ENCODE results near the gene AOPEP. TPM values are rescaled to one million over a fixed set of nuclear protein-coding genes. Genes with fewer than 3 reads are reported as not detected.

The AOPEP gene
- total RNA-seq, 1 donor from 2014 or later: 48.0 TPM

DNA sequence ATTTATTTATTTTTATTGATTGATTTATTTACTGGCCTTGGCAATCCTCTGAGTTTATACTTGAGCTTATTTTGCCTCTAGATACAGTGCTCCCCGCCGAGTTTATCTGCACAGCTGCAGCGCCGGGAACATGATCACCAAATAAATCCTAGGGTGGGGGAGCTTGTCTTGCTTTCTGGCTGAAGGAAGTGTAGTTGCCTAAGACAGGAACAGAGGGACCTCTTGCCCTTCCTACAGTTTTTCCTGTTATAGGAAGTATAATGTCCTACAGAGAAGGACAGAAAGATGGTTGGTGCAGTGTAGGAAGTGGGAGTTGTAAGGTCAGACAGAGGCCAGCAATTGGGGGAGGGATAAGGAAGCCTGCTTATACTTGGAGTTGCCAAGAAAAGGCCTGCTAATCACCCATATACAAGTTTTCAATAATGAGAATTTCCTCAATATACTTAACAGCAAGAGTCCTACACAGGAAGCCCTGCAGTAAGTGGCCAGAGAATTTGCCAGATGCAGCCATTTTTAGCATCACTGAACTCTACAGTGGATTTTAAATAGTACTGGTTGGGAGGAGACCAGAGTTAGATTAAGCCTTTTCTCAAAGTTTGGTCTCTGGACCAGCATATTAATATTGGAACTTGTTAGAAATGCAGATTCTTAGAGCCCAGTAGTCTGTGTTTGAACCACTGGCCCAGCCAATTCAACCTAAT lies 7.7 kb downstream of the AOPEP start:
- H3K4me1 ChIP-seq (ENCODE audit: control insufficient read depth in 3 of 3, insufficient read depth in 3 of 3, low read length in 3 of 3): peaks cover 8 to 11% (median 9%) of the 10 kb centered on the region in 3 donors
- H3K9me3 ChIP-seq (ENCODE audit: control insufficient read depth in 3 of 3, low read length in 3 of 3): no peaks in the 10 kb centered on the region
- no peak overlapping the region for H3K27ac ChIP-seq (ENCODE audit: low read depth, low read length)
- H3K9ac ChIP-seq (ENCODE audit: low read depth in 1 of 3, low read length in 3 of 3): no peak overlapping the region
- H3K4me3 ChIP-seq (ENCODE audit: low read length in 3 of 3): no peak overlapping the region
- H3K36me3 ChIP-seq (ENCODE audit: control insufficient read depth in 3 of 3, insufficient read depth in 3 of 3, low read length in 3 of 3): no peaks in the 10 kb centered on the region
- no peaks in the 10 kb centered on the region for H3K27me3 ChIP-seq (ENCODE audit: control insufficient read depth in 3 of 3, insufficient read depth in 3 of 3, low read length in 3 of 3)

DNA sequence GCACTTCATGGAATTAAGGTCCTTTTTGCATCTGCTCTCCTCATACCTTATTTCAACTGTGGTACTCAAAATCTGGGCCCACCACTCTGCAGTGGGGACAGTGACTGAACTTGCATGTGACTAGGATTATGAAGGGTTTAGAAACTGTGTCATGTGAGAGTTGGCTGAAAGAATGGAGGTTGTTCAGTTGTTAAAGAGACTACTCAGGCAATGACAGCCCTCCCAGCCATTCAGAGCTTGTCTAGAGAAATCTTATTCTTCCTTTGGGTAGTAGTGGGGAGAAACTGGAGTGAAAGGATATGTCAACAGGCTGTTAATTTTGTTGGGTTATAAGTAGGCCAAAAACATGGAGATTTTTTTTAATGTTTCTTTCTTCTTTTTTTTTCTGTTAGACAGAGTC lies 10.3 kb downstream of the AOPEP start:
- Histone ChIP-seq H3K9ac (ENCODE audit: low read depth in 1 of 3, low read length in 3 of 3) (no peak overlapping the region), H3K4me3 (ENCODE audit: low read length in 3 of 3) (no peak overlapping the region), H3K36me3 (ENCODE audit: control insufficient read depth in 3 of 3, insufficient read depth in 3 of 3, low read length in 3 of 3) (no peaks in the 10 kb centered on the region), H3K27ac (ENCODE audit: low read depth, low read length) (no peak overlapping the region), H3K9me3 (ENCODE audit: control insufficient read depth in 3 of 3, low read length in 3 of 3) (no peaks in the 10 kb centered on the region), H3K4me1 (ENCODE audit: control insufficient read depth in 3 of 3, insufficient read depth in 3 of 3, low read length in 3 of 3) (peaks cover 8 to 13% (median 9%) of the 10 kb centered on the region in 3 donors), H3K27me3 (ENCODE audit: control insufficient read depth in 3 of 3, insufficient read depth in 3 of 3, low read length in 3 of 3) (no peaks in the 10 kb centered on the region)

DNA sequence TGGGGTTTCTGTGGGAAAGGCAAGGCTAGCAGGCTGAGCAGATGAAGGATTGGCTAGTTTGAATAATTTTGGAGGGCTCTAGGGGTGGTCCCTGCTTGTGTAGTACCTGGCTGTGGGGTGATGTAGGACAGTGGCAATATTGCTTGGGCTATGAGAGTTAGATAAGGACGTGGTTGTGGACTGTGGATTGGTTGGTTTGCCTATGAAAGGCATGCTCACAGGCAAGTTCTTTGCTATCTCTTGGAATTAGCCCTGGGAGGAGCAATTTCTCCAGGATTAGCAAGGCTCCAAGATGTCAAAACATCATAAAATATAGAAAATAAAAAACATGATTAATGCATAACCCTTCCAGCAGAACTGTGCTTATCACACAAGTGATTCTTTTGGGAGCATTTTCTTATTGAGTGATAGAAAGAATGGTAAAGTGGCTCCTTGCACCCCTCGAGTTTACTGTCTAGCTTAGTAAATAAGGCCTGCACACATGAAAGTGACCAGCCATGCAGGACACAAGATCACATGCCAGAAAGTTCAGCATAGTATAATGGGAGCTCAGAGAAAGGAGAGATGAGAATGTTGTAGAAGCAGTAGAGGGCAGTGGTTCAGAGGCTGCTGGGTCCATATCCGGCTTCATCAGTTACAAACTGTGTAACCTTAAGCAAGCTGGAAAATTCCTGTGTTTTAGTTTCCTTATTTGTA lies 13.8 kb downstream of the AOPEP start:
- Histone ChIP-seq H3K4me1 (ENCODE audit: control insufficient read depth in 3 of 3, insufficient read depth in 3 of 3, low read length in 3 of 3) (peaks cover 0 to 5% (median 0%) of the 10 kb centered on the region in 3 donors), H3K9ac (ENCODE audit: low read depth in 1 of 3, low read length in 3 of 3) (no peak overlapping the region), H3K27me3 (ENCODE audit: control insufficient read depth in 3 of 3, insufficient read depth in 3 of 3, low read length in 3 of 3) (no peaks in the 10 kb centered on the region), H3K36me3 (ENCODE audit: control insufficient read depth in 3 of 3, insufficient read depth in 3 of 3, low read length in 3 of 3) (no peaks in the 10 kb centered on the region), H3K9me3 (ENCODE audit: control insufficient read depth in 3 of 3, low read length in 3 of 3) (no peaks in the 10 kb centered on the region), H3K4me3 (ENCODE audit: low read length in 3 of 3) (no peak overlapping the region), H3K27ac (ENCODE audit: low read depth, low read length) (no peak overlapping the region)

DNA sequence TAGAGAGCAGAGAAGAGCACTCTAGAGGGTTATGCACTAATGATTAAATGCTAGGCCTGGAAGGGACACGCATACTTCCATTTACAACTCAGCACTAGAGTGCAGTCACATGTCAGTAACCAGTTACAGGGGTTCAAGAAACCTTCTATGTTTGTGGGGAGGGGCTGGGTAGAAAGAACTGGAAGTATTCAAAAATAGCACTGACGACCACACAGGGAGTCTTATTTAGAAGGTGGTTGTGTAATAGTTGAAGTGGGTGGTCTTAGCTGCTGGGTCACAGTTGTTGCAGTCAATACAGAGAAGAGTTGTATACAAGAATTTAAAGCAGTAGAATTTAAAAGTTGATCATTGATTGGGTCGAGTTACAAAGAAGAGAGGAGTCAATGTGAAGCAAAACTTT lies 15.4 kb downstream of the AOPEP start:
- Histone ChIP-seq H3K36me3 (ENCODE audit: control insufficient read depth in 3 of 3, insufficient read depth in 3 of 3, low read length in 3 of 3) (no peaks in the 10 kb centered on the region), H3K27ac (ENCODE audit: low read depth, low read length) (no peak overlapping the region), H3K4me3 (ENCODE audit: low read length in 3 of 3) (no peak overlapping the region), H3K27me3 (ENCODE audit: control insufficient read depth in 3 of 3, insufficient read depth in 3 of 3, low read length in 3 of 3) (no peaks in the 10 kb centered on the region), H3K9me3 (ENCODE audit: control insufficient read depth in 3 of 3, low read length in 3 of 3) (no peaks in the 10 kb centered on the region), H3K9ac (ENCODE audit: low read depth in 1 of 3, low read length in 3 of 3) (no peak overlapping the region), H3K4me1 (ENCODE audit: control insufficient read depth in 3 of 3, insufficient read depth in 3 of 3, low read length in 3 of 3) (peaks cover 0 to 2% (median 0%) of the 10 kb centered on the region in 3 donors)

DNA sequence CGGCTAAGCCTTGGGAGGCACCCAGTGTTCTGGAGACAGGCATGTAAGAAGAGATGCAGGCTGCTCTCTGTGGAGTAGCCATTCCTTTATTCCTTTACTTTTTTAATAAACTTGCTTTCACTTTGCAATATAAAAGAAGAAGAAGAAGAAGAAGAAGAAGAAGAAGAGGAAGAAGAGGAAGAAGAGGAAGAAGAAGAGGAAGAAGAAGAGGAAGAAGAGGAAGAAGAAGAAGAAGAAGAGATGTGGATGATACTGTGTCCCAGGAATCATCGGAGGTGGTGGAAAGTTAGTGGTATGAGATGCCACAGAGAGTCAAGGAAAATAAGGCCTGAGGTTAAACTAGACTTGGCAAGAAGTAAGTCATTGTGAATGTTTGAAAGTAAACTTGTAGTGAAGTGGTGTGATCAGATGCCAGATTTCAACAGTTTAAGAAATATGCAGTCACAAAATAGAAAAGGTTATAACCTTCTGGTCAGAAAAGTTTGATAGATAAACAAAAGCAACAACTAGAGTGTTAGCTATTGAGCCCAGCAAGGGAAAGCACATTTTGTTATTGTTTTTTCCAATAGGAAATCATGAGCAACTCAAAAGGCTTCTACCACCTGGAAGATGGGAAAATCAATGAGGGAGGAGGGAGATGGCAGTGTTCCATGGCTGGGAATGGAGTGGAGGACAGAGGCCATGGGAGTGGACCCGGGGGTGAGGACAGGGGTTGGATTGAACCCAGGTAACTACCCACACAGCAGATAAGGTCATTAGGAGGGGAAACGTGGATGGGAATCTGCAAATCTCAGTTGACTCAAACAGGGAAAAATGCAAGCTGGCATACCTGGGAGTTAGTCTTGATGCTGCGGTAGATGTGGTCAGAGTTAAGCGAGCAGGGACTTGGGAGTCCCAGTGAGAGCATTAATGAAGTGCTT lies 16.8 kb downstream of the AOPEP start:
- no peak overlapping the region for H3K9ac ChIP-seq (ENCODE audit: low read depth in 1 of 3, low read length in 3 of 3)
- no peak overlapping the region for H3K4me3 ChIP-seq (ENCODE audit: low read length in 3 of 3)
- no peaks in the 10 kb centered on the region for H3K9me3 ChIP-seq (ENCODE audit: control insufficient read depth in 3 of 3, low read length in 3 of 3)
- H3K27me3 ChIP-seq (ENCODE audit: control insufficient read depth in 3 of 3, insufficient read depth in 3 of 3, low read length in 3 of 3): no peaks in the 10 kb centered on the region
- no peaks in the 10 kb centered on the region for H3K36me3 ChIP-seq (ENCODE audit: control insufficient read depth in 3 of 3, insufficient read depth in 3 of 3, low read length in 3 of 3)
- H3K27ac ChIP-seq (ENCODE audit: low read depth, low read length): no peak overlapping the region
- peaks cover 0 to 2% (median 0%) of the 10 kb centered on the region in 3 donors for H3K4me1 ChIP-seq (ENCODE audit: control insufficient read depth in 3 of 3, insufficient read depth in 3 of 3, low read length in 3 of 3)

DNA sequence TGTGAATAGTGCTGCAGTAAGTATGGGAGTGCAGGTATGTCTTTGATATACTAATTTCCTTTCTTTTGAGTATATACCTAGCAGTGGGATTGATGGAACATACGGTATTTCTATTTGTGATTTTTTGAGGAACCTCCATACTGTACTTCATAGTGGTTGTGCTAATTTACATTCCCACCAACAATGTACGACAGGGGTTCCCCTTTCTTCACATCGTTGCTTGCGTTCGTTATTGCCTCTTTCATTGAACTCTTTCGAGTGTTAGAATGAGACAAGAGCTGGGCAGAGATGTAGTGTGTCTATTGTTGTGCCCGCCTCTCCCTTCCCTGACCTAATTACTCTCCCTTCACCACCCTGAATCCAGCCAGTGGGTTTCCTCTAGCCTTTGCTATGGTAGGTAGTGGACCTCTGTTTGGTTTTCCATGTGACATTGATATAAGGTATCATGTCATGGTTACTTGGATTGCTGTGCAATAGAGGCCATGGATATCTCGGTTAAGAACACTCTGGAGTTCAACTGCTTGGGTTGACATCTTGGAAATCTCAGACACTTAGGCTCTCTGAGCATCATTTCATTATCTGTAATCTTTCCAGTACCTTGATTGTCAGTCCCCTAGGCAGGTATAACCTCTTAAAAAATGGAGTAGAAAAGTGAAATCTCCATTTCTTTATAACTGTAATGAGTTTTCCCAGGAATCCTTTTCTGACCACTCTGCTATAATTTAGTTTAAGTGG lies 19.5 kb downstream of the AOPEP start:
- Histone ChIP-seq H3K4me1 (ENCODE audit: control insufficient read depth in 3 of 3, insufficient read depth in 3 of 3, low read length in 3 of 3) (no peaks in the 10 kb centered on the region), H3K36me3 (ENCODE audit: control insufficient read depth in 3 of 3, insufficient read depth in 3 of 3, low read length in 3 of 3) (peaks cover 0 to 2% (median 0%) of the 10 kb centered on the region in 3 donors), H3K9ac (ENCODE audit: low read depth in 1 of 3, low read length in 3 of 3) (no peak overlapping the region), H3K9me3 (ENCODE audit: control insufficient read depth in 3 of 3, low read length in 3 of 3) (peaks cover 0 to 3% (median 0%) of the 10 kb centered on the region in 3 donors), H3K27ac (ENCODE audit: low read depth, low read length) (no peak overlapping the region), H3K4me3 (ENCODE audit: low read length in 3 of 3) (no peak overlapping the region), H3K27me3 (ENCODE audit: control insufficient read depth in 3 of 3, insufficient read depth in 3 of 3, low read length in 3 of 3) (no peaks in the 10 kb centered on the region)

DNA sequence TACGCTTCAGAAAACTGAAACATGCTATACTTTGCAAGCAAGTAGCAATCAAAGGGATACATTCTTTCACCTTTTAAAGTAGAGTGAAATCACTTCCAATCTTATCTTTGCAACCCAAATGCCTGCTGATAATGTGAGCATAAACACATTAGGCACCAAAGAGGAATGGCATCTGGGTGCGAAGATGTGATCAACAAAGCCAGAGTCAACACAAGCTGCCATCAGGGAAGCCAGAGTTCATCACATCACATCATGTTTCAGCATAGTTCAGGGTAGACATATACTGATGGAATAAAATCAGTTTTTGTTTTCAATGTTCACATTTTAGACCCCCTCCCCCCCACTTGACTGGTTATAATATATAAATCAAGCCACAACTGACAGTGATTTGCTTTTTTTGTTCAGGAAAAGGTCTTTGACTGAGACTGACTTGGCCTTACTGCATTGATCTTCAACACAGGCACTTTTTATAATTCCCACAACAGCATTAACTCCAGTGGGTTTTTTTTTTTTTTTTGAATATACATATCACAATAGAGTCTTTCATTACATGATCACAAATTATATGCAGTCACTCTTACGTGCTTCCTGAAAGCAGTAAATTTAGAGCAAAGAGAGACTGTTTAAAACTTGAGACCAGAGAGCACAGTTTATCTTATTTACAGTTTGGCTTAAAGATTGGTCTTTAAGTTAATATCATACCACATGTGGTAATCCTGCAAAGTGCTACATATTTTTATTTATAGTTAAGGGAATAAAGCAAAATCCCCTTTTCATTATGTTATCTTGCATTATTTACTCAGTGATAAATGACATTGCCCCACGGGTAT lies 20.3 kb downstream of the AOPEP start:
- Histone ChIP-seq H3K27me3 (ENCODE audit: control insufficient read depth in 3 of 3, insufficient read depth in 3 of 3, low read length in 3 of 3) (no peaks in the 10 kb centered on the region), H3K4me1 (ENCODE audit: control insufficient read depth in 3 of 3, insufficient read depth in 3 of 3, low read length in 3 of 3) (no peaks in the 10 kb centered on the region), H3K4me3 (ENCODE audit: low read length in 3 of 3) (no peak overlapping the region), H3K9ac (ENCODE audit: low read depth in 1 of 3, low read length in 3 of 3) (no peak overlapping the region), H3K36me3 (ENCODE audit: control insufficient read depth in 3 of 3, insufficient read depth in 3 of 3, low read length in 3 of 3) (peaks cover 0 to 2% (median 0%) of the 10 kb centered on the region in 3 donors), H3K27ac (ENCODE audit: low read depth, low read length) (no peak overlapping the region), H3K9me3 (ENCODE audit: control insufficient read depth in 3 of 3, low read length in 3 of 3) (peaks cover 0 to 3% (median 0%) of the 10 kb centered on the region in 3 donors)

DNA sequence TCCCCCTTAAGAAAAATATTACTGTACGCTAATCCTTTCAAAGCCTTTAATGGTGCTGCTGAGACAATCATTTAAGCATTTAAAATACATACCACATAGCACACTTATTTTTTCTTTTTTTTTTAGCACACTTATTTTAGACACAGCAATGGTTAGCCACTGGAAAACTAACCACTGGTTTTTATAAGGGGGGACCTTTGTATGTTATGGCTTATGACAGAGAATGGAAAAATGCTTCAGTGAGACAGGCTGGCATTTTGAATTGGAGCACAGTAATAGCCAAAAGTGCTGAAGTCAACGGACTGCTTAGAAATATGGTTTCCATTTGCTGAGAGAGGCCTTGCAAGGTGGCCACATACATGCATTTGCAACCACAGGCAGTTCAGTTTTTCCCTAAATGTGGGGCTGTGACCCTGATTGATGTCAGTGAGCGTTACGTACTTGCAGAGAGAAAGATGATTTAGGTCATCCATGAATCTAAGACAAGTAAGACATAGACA lies 28.5 kb downstream of the AOPEP start:
- peaks cover 0 to under 1% (median 0%) of the 10 kb centered on the region in 3 donors for H3K9me3 ChIP-seq (ENCODE audit: control insufficient read depth in 3 of 3, low read length in 3 of 3)
- no peak overlapping the region for H3K4me3 ChIP-seq (ENCODE audit: low read length in 3 of 3)
- H3K27ac ChIP-seq (ENCODE audit: low read depth, low read length): no peak overlapping the region
- H3K9ac ChIP-seq (ENCODE audit: low read depth in 1 of 3, low read length in 3 of 3): no peak overlapping the region
- H3K4me1 ChIP-seq (ENCODE audit: control insufficient read depth in 3 of 3, insufficient read depth in 3 of 3, low read length in 3 of 3): no peaks in the 10 kb centered on the region
- no peaks in the 10 kb centered on the region for H3K27me3 ChIP-seq (ENCODE audit: control insufficient read depth in 3 of 3, insufficient read depth in 3 of 3, low read length in 3 of 3)
- H3K36me3 ChIP-seq (ENCODE audit: control insufficient read depth in 3 of 3, insufficient read depth in 3 of 3, low read length in 3 of 3): peaks cover 2 to 3% (median 3%) of the 10 kb centered on the region in 3 donors

DNA sequence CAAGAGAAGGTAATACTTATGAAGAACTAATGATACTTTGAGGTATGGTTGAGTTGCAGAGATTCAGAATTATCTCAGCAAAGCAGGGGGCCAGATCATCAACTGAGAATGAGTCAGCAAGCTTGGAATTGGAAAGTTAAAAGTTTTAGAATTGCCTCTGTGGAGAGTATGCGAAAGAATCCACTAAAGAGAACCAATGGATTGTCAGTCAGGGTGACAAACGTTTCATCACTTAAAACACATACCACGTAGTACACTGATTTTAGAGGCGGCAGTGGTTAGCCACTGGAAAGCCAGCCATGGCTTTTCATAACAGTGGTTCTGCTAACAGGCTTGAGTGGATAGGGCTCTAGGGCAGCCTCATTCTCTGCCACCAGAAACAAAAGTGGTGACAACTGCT lies 30.7 kb downstream of the AOPEP start:
- Histone ChIP-seq H3K9me3 (ENCODE audit: control insufficient read depth in 3 of 3, low read length in 3 of 3) (no peaks in the 10 kb centered on the region), H3K9ac (ENCODE audit: low read depth in 1 of 3, low read length in 3 of 3) (no peak overlapping the region), H3K27ac (ENCODE audit: low read depth, low read length) (no peak overlapping the region), H3K36me3 (ENCODE audit: control insufficient read depth in 3 of 3, insufficient read depth in 3 of 3, low read length in 3 of 3) (peaks cover 3 to 13% (median 8%) of the 10 kb centered on the region in 3 donors), H3K4me1 (ENCODE audit: control insufficient read depth in 3 of 3, insufficient read depth in 3 of 3, low read length in 3 of 3) (no peaks in the 10 kb centered on the region), H3K27me3 (ENCODE audit: control insufficient read depth in 3 of 3, insufficient read depth in 3 of 3, low read length in 3 of 3) (no peaks in the 10 kb centered on the region), H3K4me3 (ENCODE audit: low read length in 3 of 3) (no peak overlapping the region)
